Endodermal cell (in vitro differentiated cells): ENCODE data around the gene AKT3. TPM values are rescaled to one million over a fixed set of nuclear protein-coding genes. Genes with fewer than 3 reads are reported as not detected.

ENCODE experiments used
- DNase-seq: peaks from one replicate; pipeline ENCODE4 v3.0.0-alpha.2; 2017
- H3K27ac ChIP-seq: 2 replicates; pipeline ENCODE4 v1.5.1; 2013; ENCODE audit warnings: mild to moderate bottlenecking, low read depth, low read length, moderate library complexity
- H3K27me3 ChIP-seq: 2 replicates; pipeline ENCODE4 v1.6.1; 2013; ENCODE audit warnings: mild to moderate bottlenecking, low read length, moderate library complexity; ENCODE audit not compliant: insufficient read depth, control insufficient read depth, poor library complexity, severe bottlenecking
- H3K36me3 ChIP-seq: 2 replicates; pipeline ENCODE4 v1.7.0; 2013; ENCODE audit warnings: mild to moderate bottlenecking, low read length, moderate library complexity; ENCODE audit not compliant: control insufficient read depth, insufficient read depth
- H3K4me1 ChIP-seq: one replicate; pipeline ENCODE4 v1.7.0; 2013; ENCODE audit warnings: low read length; ENCODE audit not compliant: control insufficient read depth, insufficient read depth
- H3K4me3 ChIP-seq: 2 replicates; pipeline ENCODE4 v1.5.1; 2013; ENCODE audit warnings: mild to moderate bottlenecking, low read length, moderate library complexity
- H3K9ac ChIP-seq: 2 replicates; pipeline ENCODE4 v1.6.1; 2013; ENCODE audit warnings: mild to moderate bottlenecking, low read length, moderate library complexity; ENCODE audit not compliant: poor library complexity, severe bottlenecking; ENCODE audit errors: extremely low read depth
- H3K9me3 ChIP-seq: 2 replicates; pipeline ENCODE4 v1.6.1; 2013; ENCODE audit warnings: mild to moderate bottlenecking, low read length, moderate library complexity; ENCODE audit not compliant: control insufficient read depth
- H3K27ac Mint-ChIP-seq: 2 replicates; pipeline ENCODE4 v1.8.0; 2020; ENCODE audit warnings: mixed read lengths
- H3K27me3 Mint-ChIP-seq: 2 replicates; pipeline ENCODE4 v1.8.0; 2021; ENCODE audit warnings: mild to moderate bottlenecking, mixed read lengths; ENCODE audit not compliant: insufficient read depth
- H3K36me3 Mint-ChIP-seq: 2 replicates; pipeline ENCODE4 v1.8.0; 2020; ENCODE audit warnings: low read depth, mixed read lengths
- H3K4me1 Mint-ChIP-seq: 2 replicates; pipeline ENCODE4 v1.8.0; 2020; ENCODE audit warnings: mixed read lengths
- H3K4me3 Mint-ChIP-seq: 2 replicates; pipeline ENCODE4 v1.8.0; 2020; ENCODE audit warnings: mild to moderate bottlenecking, moderate library complexity, mixed read lengths
- H3K9me3 Mint-ChIP-seq: 2 replicates; pipeline ENCODE4 v1.8.0; 2020; ENCODE audit warnings: mild to moderate bottlenecking, mixed read lengths
- WGBS, 2 experiments: methylation state at CpG; one replicate each; pipeline versions ENCODE4 v1.1.5 to v1.1.7; 2013; ENCODE audit warnings: missing lambda C conversion rate in 2 of 2, mixed read lengths in 1 of 2; ENCODE audit not compliant: insufficient coverage in 1 of 2, insufficient read length in 1 of 2; 5-methylcytosine and 5-hydroxymethylcytosine counted together
- total RNA-seq, 2 donors: library from RNA; stranded (reverse); fragmentation: NEBNext Ultra II Directional in 1 of 2; extraction: Animal tissue kit (Norgen Biotek cat#: 25700) in 1 of 2; gene quantifications; 2 replicates in 1 of 2; 3 replicates in 1 of 2; pipeline ENCODE4 v1.2.1, GENCODE V29; 2021
- TF ChIP-seq, protein P1 (sequence below): fragments of 200-600 bp; sonication (generic); conservative IDR thresholded peaks from 2 replicates; pipeline ENCODE4 v1.5.0; 2021; ENCODE audit warnings: antibody characterized with exemption, mild to moderate bottlenecking

AKT3 gene
- total RNA-seq, 2 donors from 2014 or later, result 38.2 to 49.1 TPM

GRCh38 chr1:243457363-243457982, 392.6 kb downstream of the AKT3 start:
- no peaks in the 10 kb centered on the region for H3K36me3 Mint-ChIP-seq
- no peaks in the 10 kb centered on the region for H3K27me3 ChIP-seq
- H3K27me3 Mint-ChIP-seq, result no peaks in the 10 kb centered on the region
- no peak overlapping the region for H3K27ac Mint-ChIP-seq
- no peaks in the 10 kb centered on the region for H3K4me1 Mint-ChIP-seq
- DNase-seq, result no peak
- H3K9ac ChIP-seq, result no peak overlapping the region
- H3K9me3 Mint-ChIP-seq, result no peaks in the 10 kb centered on the region
- WGBS, 2 experiments, result 90 to 97% methylated on average over 8 to 9 of the region's 9 CpGs
- no peaks in the 10 kb centered on the region for H3K9me3 ChIP-seq
- no peak overlapping the region for H3K4me3 Mint-ChIP-seq
- no peak overlapping the region for H3K27ac ChIP-seq
- no peak overlapping the region for H3K4me3 ChIP-seq
- TF ChIP-seq, protein P1, sequence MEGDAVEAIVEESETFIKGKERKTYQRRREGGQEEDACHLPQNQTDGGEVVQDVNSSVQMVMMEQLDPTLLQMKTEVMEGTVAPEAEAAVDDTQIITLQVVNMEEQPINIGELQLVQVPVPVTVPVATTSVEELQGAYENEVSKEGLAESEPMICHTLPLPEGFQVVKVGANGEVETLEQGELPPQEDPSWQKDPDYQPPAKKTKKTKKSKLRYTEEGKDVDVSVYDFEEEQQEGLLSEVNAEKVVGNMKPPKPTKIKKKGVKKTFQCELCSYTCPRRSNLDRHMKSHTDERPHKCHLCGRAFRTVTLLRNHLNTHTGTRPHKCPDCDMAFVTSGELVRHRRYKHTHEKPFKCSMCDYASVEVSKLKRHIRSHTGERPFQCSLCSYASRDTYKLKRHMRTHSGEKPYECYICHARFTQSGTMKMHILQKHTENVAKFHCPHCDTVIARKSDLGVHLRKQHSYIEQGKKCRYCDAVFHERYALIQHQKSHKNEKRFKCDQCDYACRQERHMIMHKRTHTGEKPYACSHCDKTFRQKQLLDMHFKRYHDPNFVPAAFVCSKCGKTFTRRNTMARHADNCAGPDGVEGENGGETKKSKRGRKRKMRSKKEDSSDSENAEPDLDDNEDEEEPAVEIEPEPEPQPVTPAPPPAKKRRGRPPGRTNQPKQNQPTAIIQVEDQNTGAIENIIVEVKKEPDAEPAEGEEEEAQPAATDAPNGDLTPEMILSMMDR, result no peak
- H3K4me1 ChIP-seq, result no peaks in the 10 kb centered on the region
- H3K36me3 ChIP-seq, result no peaks in the 10 kb centered on the region

DNA sequence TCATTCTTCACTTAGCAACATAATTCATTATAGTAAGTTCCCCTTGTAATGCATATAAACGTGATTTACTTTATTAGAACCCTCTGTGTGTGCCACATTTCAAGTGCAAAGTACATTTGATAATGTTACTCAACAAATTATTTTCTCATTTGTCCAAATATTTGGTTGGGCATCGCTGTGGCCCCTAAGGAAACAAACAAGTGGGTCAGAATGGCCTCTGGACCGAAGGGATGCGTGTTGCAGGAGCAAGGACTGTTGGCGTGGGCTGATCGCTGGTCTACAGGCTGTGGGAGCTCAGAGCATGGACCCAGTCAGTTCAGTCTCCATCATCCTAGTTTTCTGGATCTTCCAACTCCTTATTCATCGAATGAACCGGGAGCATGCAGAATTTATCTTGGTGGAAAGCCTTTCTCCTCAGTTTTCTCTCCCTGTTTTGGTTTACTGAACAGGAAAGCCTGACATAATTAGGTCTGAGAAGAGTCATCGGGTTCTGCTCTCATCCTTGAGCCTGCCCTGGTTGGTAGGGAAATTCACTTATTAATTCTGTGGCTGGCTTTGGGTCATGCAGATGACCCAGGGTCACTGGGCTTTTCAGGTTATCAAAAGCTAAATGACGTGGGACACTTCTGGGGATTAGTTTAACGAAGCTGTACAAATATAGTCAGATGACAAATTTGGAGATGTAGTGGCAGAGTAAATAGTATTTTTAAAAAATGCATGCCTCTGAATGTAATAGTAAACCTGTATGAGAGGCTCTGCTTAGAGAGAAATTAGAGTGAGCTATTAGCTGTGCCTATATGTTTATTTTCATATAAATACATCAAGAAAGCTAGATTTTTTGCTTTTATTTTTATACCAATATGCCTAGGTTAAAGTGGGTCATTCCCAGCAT, 394.0 kb downstream of the AKT3 start:
- Mint-ChIP-seq H3K27me3 (no peaks in the 10 kb centered on the region), H3K9me3 (no peaks in the 10 kb centered on the region), H3K36me3 (no peaks in the 10 kb centered on the region), H3K4me1 (no peaks in the 10 kb centered on the region), H3K4me3 (no peak overlapping the region), H3K27ac (no peak overlapping the region)
- no peak overlapping the region for H3K27ac ChIP-seq
- H3K27me3 ChIP-seq, result no peaks in the 10 kb centered on the region
- H3K36me3 ChIP-seq, result no peaks in the 10 kb centered on the region
- no peak overlapping the region for H3K9ac ChIP-seq
- H3K9me3 ChIP-seq, result no peaks in the 10 kb centered on the region
- no peaks in the 10 kb centered on the region for H3K4me1 ChIP-seq
- WGBS, 2 experiments, result 93 to 98% methylated on average over 10 to 11 of the region's 11 CpGs
- H3K4me3 ChIP-seq, result no peak overlapping the region
- TF ChIP-seq, protein P1, result no peak
- DNase-seq, result no peak

DNA sequence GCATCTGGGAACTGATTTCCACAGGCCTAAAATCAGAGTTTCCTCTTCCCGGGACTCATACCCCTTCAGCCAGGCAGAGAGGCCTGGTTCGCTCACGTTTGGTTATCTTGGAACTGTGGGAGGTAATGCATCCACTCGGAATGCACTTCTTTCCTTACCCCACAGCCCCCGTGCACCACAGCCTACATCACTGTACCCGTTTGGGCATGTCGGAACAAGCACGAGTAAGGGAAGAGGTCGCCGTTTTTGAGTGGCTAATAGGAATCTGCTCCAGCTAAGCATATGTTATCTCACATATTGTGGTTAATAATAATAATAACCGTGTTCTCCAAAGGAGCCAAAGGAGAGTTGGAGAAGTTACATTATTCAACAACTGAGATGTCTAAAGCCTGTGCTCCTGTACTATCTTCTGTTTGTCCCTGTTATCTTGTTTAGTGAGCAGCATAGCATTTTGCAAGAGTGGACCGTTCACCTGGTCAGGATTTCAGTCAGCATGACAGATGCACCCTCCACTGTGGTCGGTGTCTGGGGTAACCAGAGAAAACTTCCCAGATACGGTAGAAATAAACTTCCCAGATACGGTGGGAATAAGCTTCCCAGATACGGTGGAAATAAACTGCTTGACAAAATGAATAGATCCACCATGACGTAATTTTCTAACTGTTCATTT, 395.6 kb downstream of the AKT3 start:
- Mint-ChIP-seq H3K36me3 (no peaks in the 10 kb centered on the region), H3K9me3 (no peaks in the 10 kb centered on the region), H3K27me3 (no peaks in the 10 kb centered on the region), H3K4me1 (no peaks in the 10 kb centered on the region), H3K4me3 (no peak overlapping the region), H3K27ac (no peak overlapping the region)
- H3K27ac ChIP-seq, result no peak overlapping the region
- 94% methylated on average over 9 to 17 of the region's 17 CpGs for WGBS, 2 experiments
- TF ChIP-seq, protein P1, result no peak
- no peak overlapping the region for H3K4me3 ChIP-seq
- no peaks in the 10 kb centered on the region for H3K9me3 ChIP-seq
- no peaks in the 10 kb centered on the region for H3K36me3 ChIP-seq
- DNase-seq, result no peak
- H3K27me3 ChIP-seq, result no peaks in the 10 kb centered on the region
- no peaks in the 10 kb centered on the region for H3K4me1 ChIP-seq
- H3K9ac ChIP-seq, result no peak overlapping the region
